Cerebellar nuclear complex (tissue), 1 donor: Measurements from ENCODE around the gene ZNF491.
"Not testable (repeated sequence)": the region's sequence is repeated elsewhere in the genome, so short reads cannot be mapped to it uniquely, and the experiment has no call there.

ENCODE experiments used
- DNase-seq, 2 experiments: peaks; one replicate each; lab custom pipeline; 2025; lab: John Stamatoyannopoulos, UW

Gene ZNF491

DNA sequence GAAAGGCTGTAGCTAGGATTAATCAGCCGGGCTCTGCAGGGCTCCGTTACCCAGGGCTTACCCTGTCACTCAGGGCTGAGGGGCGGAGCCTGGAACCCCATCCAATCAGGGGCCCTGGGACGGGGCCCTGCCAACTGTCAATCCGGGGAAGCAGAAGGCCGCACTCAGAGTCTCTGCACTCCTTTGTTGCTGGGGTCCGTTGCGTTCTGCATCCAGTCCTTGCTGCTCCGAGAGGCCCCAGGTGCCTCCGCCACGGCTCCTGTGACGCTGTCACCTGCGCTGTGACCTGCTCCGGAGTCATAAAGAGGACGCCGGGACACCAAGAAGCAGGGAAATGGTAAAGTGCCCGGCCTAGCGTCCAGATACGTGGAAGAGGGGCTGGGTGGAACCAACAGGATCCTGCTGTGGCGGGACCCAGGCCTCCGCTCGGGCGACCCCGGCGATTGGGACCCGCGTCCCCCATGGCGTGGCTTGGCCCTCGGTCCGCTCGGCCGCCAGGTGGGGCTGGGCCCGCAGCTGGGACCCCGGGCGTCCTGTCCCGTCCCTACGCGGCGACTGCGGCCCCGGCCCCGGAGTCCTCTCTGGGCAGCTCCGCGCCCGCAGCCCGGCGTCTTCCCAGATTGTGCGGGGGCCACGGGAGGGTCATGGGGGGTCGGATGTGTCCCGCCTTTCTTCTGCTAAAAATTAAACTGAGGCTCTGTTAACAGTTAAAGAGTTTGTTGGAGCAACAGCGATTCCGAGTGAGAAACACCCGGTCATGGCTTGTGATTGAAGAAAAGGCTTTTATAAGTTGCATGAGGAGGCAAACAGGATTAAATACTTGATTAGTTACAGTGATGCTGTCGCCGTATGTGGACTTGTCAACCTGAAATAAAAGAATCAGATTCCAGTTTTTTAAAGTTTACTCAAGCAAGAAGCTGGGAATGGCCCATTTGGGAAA, at the start of gene ZNF491:
TSS of gene ZNF491 (plus strand) at position 133 of the 940 bp plus-strand sequence. CDS start 7,431 bp downstream, outside the sequence.
- DNase-seq = peak; percentile 68 to 96

DNA sequence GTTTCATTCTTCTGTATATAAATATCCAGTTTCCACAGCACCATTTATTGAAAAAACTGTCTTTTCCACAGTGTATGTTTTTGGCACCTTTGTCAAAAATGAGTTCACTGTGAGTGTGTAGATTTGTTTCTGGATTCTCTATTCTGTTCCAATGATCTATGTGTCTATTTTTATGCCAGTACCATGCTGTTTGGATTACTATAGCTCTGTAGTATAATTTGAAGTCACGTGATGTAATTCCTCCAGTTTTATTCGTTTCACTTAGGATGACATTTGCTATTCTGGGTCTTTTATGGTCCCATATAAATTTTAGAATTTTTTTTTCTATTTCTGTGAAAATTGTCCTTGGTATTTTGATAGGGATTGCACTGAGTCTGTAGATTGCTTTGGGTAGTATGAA, 48.6 kb upstream of the ZNF491 start:
- DNase-seq = no peak

DNA sequence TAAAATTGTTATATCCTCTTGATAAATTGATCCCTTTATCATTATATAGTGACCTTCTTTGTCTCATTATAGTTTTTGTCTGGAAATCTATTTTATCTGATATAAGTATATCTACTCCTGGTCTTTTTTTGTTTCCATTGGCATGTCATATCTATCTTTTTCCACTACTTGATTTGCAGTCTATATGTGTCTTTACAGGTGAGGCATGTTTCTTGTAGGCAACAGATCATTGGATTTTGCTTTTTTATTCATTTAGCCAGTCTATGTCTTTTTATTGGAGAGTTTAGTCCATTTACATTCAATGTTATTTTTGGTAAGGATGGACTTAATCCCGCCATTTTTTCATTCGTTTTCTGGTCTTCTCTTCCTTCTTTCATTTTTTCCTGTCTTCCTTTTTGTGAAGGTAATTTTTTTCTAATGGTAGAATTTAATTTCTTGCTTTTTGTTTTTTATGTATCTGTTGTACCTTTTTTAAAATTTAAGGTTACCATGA, 46.0 kb upstream of the ZNF491 start:
- DNase-seq = no peak

DNA sequence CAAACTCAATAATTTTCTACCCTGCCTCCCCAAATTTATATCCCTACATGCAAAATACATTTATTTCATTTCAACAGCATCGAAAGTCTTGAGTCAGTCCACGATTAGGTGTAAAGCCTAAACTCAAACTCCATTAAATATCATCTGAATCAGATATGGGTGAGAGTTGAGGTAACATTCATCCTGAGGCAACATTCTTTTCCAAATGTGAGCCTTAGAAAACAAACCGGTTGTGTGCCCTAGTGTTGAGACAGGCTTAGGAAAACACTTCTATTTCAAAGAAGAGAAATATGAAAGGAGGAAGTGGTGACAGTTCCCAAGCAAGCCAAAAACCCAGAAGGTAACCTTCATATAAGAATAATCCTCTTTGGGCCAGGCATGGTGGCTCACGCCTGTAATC, 43.7 kb upstream of the ZNF491 start:
- no peak for DNase-seq

DNA sequence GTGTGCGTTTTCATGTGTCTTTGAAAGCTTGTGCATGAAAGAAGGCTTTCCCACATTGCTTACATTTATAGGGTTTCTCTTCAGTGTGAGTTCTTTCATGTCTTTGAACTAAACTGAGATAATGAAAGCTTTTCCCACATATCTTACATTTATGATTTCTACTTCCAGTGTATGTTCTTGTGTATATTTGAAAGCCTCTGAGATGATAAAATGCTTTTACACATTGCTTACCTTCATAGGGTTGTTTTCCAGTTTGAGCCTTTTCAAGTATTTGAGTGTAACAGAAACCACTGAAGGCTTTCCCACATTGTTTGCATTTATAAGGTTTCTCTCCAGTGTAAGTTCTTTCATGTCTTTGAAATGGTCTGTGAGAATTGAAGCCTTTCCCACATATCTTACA, 41.4 kb upstream of the ZNF491 start:
- DNase-seq = no peak

DNA sequence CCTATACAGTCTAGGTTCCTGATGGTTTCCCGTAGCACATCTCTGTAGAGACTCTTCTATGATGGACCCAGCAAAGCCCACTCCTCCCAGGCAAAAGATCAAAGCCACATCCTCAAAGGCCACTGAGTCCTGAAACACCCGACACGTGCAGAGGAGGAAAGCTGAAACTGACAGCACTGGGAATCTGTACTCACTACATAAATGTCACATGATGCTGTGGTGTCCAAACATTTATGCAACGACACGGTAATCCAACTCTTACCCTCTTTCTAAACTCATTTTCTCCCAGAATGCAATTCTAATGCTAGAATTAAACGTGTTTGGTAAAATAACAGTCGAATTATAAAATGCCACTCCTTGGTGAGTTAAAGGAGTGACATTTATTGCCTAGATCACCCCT, 38.5 kb upstream of the ZNF491 start:
- DNase-seq = no peak

DNA sequence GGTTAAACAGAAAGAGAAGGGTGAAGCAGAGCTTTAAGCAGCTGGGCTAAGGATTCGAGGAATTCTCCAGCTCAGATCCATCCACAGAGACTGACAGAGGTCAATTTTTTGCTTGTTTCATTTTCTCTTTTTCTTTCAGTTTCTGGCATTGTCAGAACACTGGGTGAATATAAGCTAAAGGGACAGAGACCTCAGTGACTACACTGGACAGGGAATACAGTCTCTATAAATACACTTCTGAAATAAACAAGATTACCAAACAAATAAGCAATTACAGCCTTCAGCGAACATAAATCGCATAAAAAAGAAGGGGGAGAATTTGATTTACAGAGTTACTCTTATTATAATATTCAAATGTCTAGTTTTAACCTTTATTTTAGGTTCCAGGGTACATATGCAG, 35.2 kb upstream of the ZNF491 start:
- no peak for DNase-seq

DNA sequence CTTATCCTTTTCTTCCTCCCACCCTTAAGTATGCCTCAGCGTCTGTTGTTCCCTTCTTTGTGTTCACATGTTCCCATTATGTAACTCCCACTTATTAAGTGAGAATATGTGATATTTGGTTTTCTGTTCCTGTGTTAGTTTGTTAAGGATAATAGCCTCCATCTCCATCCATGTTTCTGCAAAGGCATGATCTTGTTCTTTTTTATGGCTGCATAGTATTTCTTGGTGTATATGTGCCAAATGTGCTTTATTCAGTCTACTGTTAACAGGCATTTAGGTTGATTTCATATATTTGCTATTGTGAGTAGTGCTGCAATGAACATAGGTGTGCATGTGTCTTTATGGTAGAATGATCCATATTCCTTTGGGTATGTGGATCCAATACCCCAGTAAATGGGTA, 34.7 kb upstream of the ZNF491 start:
- no peak for DNase-seq

DNA sequence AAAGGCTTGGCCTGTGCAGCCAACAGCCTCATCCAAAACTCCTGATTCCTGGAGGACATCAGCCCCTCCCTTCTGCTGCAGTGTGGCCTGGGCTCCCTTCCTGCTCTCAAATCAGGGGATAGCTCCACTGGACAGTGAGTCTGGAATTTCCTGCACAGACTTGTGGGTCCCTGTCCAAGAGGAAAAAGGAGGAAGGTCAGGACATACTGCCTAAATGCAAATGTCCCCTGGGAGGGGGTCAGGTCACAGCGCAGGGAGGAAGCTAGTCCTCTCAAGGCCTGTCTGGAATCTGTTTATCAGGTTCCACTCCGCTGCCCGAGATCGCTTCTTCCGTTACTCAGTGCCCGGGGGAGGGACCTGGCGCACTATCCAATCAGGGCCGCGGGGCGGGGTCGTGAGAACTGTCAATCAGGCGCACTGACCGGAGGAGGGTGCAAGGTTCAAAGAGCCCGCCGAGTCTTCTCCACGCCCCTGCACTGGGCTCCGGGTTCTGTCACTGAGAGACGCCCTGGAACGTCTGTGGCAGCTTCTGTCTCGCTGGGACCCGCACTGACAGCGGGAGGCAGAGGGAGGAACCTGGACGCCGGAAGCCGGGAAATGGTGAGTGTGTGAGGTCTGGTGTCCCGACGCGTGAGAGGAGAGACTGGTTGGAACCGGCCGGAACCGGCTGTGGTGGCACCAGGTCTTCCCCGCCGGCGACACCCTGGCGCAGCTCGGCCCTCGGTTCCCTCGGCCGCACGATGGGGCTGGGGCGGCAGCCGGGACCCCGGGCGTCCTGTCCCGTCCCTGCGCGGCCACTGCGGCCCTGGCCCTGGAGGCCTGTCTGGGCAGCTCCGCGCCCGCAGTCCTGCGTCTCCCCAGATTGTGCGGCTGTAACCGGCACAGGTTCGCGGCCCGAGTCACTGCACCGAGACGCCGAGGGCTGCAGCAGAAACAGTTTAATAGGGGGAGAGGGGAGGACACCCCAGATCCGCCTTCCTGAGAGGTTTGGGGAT, 31.4 kb upstream of the ZNF491 start, which contains the start of gene ZNF441:
TSS of gene ZNF441 (plus strand) at position 404 of the 995 bp plus-strand sequence. CDS start at position 598, 194 bp downstream.
- DNase-seq = peak; percentile 54 to 81

DNA sequence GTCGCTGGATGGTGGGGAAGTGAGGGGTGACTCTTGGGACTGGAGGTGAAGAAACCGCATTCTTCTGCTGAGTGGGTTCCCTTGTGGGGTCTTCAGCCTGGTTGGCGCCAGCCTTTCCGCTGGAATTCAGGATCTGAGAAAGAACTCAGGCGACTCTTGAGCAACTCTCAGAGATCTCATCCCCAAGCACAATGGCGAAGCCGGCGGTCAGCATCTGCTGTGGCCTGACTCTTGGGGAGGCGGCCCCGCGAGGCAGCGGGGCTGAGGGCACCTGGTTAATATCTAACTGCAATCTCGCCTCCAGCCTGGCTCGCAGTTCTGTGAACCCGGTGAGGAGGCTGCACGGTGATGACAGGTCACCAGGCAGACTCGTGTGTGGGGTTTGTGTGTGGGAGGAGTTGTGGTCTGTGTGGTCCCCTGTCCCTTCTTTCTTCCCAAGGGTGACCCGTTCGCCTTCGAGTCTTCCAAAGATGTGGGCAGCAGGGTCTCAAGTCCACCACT, 30.6 kb upstream of the ZNF491 start:
- no peak for DNase-seq

DNA sequence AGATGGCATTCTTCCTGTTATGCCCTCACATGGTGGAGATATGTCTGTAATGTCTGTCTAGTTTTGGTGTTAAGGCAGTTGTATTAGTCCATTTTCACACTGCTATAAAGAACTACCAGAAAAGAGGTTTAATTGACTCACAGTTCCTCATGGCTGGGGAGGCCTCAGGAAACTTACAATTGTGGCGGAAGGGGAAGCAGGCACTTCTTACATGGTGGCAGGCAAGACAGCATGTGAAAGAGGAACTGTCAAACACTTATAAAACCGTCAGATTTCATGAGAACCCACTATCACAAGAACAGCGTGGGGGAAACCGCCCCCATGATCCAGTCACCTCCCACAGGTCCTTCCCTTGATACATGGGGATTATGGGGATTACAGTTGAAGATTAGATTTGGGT, 28.3 kb upstream of the ZNF491 start:
- DNase-seq = no peak

DNA sequence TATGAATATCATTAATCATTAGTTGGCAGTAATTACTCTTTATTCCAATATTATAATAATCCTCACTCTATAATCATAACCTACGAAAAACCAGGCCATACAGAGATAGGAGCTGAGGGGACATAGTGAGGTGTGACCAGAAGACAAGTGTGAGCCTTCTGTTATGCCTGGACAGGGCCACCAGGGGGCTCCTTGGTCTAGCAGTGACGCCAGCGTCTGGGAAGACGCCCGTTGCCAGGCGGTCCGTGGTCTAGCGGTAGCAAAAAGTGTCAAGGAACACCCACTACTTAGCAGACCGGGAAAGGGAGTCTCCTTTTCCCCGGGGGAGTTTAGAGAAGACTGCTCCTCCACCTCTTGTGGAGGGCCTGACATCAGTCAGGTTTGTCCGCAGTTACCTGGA, 26.8 kb upstream of the ZNF491 start:
- DNase-seq = not testable (repeated sequence)

DNA sequence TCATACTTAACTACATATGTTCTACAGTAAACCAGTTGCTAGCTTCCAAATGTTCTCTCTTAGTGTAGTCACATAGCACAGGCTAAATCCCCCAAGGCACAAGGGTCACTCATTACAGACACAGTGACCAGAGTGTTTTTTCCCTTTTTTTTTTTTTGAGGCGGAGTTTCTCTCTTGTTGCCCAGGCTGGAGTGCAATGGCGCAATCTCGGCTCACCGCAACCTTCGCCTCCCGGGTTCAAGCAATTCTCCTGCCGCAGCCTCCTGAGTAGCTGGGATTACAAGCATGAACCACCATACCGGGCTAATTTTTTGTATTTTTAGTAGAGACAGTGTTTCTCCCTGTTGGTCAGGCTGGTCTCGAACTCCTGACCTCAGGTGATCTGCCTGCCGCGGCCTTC, 21.7 kb upstream of the ZNF491 start:
- not testable (repeated sequence) for DNase-seq

DNA sequence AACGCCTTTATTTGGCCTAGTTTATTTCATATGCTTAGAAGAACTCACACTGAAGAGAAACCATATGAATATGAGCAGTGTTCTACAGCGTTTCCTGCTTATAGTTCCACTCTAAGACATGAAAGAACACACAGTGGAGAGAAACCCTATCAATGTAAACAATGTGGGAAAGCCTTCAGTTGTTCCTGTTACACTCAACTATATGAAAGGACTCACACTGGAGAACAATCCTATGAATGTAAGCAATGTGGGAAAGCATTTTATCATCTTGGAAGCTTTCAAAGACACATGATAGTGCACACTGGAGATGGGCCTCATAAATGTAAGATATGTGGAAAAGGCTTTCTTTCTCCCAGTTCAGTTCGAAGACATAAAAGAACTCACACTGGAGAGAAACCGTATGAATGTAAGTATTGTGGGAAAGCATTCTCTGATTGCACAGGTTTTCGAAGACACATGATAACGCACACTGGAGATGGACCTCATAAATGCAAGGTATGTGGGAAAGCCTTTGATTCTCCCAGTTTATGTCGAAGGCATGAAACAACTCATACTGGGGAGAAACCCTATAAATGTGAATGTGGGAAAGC, 17.8 kb upstream of the ZNF491 start:
- no peak for DNase-seq

DNA sequence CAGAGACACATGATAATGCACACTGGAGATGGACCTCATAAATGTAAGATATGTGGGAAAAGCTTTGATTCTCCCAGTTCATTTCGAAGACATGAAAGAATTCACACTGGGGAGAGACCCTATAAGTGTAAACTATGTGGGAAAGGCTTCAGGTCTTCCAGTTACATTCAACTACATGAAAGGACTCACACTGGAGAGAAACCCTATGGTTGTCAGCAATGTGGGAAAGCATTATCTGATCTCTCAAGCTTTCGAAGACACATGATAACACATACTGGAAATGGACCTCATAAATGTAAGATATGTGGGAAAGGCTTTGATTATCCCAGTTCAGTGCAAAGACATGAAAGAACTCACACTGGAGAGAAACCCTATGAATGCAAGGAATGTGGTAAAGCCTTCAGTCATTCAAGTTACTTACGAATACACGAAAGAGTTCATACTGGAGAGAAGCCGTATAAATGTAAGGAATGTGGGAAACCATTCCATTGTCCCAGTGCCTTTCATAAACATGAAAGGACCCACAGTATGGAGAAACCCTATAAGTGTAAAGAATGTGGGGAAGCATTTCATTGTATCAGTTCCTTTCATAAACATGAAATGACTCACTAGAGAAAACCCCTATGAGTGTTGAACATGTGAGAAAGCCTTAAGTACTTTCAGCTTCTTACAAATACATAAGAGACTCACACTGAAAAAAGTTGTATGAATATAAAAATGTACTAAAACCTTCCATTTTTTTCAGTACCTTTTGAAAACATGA, 16.8 kb upstream of the ZNF491 start:
- DNase-seq = no peak

DNA sequence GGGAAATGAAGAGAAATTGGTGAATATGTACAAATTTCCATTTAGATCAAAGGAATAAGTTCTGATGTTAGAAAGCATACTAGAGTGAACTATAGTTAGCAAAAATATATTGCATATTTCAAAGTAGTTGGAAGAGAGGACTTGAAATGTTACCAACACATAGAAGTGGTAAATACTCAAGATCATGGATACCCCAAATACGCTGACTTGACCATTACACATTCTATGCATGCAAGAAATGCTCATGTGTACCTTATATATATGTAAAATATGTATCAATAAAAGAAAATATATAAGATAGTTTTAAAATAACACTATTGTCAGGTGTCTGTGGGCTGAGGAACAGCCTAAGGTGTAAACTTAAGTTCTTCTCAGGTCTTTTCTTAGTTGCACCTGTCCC, 14.6 kb upstream of the ZNF491 start:
- DNase-seq = no peak

DNA sequence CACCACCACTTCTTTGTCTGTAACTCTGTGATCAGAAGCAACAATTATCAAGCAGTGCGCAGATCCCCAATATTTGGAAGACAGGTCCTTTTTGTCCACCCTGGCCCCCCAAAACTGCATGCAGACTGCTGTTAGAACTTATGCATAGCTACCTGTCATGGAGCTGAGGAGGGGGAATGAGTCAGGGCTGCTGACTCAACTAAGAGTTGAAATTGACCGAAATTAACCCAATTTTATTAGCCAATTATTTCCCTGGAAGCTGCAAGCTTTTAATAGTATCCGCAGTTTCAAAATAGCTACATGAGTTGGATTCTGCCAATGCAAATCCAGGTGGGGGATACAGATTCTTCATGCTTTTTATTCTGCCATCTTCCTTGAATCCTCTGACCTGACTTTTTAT, 14.0 kb upstream of the ZNF491 start:
- no peak for DNase-seq

DNA sequence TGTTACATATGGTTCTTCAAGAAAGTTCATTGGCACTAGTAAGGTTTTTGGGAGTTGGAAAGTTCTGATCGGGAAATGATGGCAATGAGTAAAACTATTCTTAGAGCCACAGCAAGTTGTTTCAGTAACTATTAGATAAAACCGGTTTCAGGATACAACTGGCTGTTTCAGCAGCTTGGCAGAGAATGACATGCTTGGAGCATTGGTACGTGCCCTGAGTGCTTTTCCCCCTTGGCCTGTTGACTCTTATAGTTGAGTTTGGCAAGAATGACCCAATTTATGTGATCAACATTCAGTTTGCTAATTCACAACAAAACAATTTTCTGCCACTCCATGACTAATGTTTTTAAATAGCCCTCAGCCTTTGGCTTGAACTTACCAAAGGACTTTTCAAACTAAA, 10.8 kb upstream of the ZNF491 start:
- no peak for DNase-seq

DNA sequence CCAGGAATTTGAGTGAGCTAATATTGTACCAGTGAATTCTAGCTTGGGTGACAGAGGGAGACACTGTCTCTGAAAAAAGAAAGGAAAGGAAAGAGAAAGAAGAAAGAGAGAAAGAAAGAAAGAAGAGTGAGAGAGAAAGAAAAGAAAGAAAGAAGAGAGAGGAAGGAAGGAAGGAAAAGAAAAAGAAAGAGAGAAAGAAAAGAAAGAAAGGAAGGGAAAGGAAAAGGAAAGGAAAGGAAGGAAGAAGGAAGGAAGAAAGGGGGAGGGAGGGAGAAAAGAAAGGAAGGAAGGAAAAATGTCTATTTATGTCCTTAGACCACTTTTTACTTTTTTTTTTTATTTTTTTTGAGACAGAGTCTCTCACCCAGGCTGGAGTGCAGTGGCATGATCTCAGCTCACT, 5.4 kb upstream of the ZNF491 start:
- DNase-seq = no peak

DNA sequence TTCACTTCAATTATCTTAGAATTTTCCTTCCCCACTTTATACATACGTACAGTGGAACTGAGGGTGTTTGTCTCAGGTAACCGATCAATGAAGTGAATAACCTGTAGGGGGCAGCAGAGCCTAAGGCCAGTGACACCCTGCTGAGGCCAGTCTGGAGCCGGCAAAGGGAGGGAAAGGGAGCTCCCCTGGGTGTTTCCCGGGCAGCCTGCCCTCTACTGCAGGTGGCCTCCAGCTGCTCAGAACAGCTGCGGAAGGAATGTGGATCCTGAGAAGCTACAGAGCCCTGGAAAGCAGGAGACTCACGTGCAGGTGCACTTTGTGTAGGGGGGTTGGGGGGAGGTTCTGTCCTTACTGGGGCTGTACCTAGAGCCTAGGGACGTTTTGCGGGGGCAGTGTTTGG, 832 bp upstream of the ZNF491 start:
- DNase-seq = peak in 1 of 2 experiments; percentile 57
